ENCODE measurements around the gene PDIA5.

PDIA5 gene

GRCh38 chr3:123102826-123103225, 36.0 kb downstream of the PDIA5 start:
- H3K27me3 Mint-ChIP-seq (ENCODE audit: low read depth), result no peaks in the 10 kb centered on the region
- H3K4me3 Mint-ChIP-seq, result no peak overlapping the region
- H3K4me1 Mint-ChIP-seq, result peaks cover 23% of the 10 kb centered on the region
- no peak overlapping the region for H3K27ac Mint-ChIP-seq
- TF ChIP-seq CTCF (IDR thresholded peaks at IDR 0.05; ENCODE audit: unreplicated experiment in 3 of 3), result no peak
- H3K9me3 Mint-ChIP-seq, result no peaks in the 10 kb centered on the region
- H3K36me3 Mint-ChIP-seq (ENCODE audit: low read depth), result peaks cover 36% of the 10 kb centered on the region

- H3K4me1 Mint-ChIP-seq, result peaks cover 6% of the 10 kb centered on the region
- no peaks in the 10 kb centered on the region for H3K9me3 Mint-ChIP-seq
- H3K4me3 Mint-ChIP-seq, result no peak overlapping the region
- no peaks in the 10 kb centered on the region for H3K27me3 Mint-ChIP-seq (ENCODE audit: low read depth)
- peaks cover 37% of the 10 kb centered on the region for H3K36me3 Mint-ChIP-seq (ENCODE audit: low read depth)
- TF ChIP-seq CTCF (IDR thresholded peaks at IDR 0.05; ENCODE audit: unreplicated experiment in 3 of 3), result no peak
- no peak overlapping the region for H3K27ac Mint-ChIP-seq
Measured at GRCh38 chr3:123104550-123104949, 37.7 kb downstream of the PDIA5 start.

GRCh38 chr3:123105201-123106189, 38.7 kb downstream of the PDIA5 start:
- Mint-ChIP-seq H3K4me1 (no peaks in the 10 kb centered on the region), H3K36me3 (ENCODE audit: low read depth) (peaks cover 37% of the 10 kb centered on the region), H3K9me3 (no peaks in the 10 kb centered on the region), H3K4me3 (no peak overlapping the region), H3K27me3 (ENCODE audit: low read depth) (no peaks in the 10 kb centered on the region), H3K27ac (no peak overlapping the region)
- TF ChIP-seq CTCF (IDR thresholded peaks at IDR 0.05; ENCODE audit: unreplicated experiment in 3 of 3), result no peak

GRCh38 chr3:123110282-123110975, 43.6 kb downstream of the PDIA5 start:
- H3K4me3 Mint-ChIP-seq, result no peak overlapping the region
- peaks cover 19% of the 10 kb centered on the region for H3K4me1 Mint-ChIP-seq
- no peak for TF ChIP-seq CTCF (IDR thresholded peaks at IDR 0.05; ENCODE audit: unreplicated experiment in 3 of 3)
- peaks cover 33% of the 10 kb centered on the region for H3K36me3 Mint-ChIP-seq (ENCODE audit: low read depth)
- H3K27ac Mint-ChIP-seq, result no peak overlapping the region
- H3K27me3 Mint-ChIP-seq (ENCODE audit: low read depth), result no peaks in the 10 kb centered on the region
- no peaks in the 10 kb centered on the region for H3K9me3 Mint-ChIP-seq

GRCh38 chr3:123110976-123111615, 44.3 kb downstream of the PDIA5 start:
- Mint-ChIP-seq H3K4me3 (no peak overlapping the region), H3K9me3 (no peaks in the 10 kb centered on the region), H3K36me3 (ENCODE audit: low read depth) (peaks cover 27% of the 10 kb centered on the region), H3K4me1 (peaks cover 19% of the 10 kb centered on the region), H3K27me3 (ENCODE audit: low read depth) (no peaks in the 10 kb centered on the region), H3K27ac (no peak overlapping the region)
- no peak for TF ChIP-seq CTCF (IDR thresholded peaks at IDR 0.05; ENCODE audit: unreplicated experiment in 3 of 3)

All from nephron (organoid).